B cell (primary cell): ENCODE data around the gene ZNF175. TPM values are rescaled to one million over a fixed set of nuclear protein-coding genes. Genes with fewer than 3 reads are reported as not detected.
A peak's percentile ranks its signal among the peaks of the same experiment; 100 is the strongest.

Experiments used
- ATAC-seq: fragments of 200-7000 bp; cut with Tn5 transposase; one replicate; pipeline ENCODE4 v1.10.0; 2021; ENCODE audit warnings: low read depth, mild to moderate bottlenecking, moderate number of reproducible peaks, moderate library complexity
- CTCF ChIA-PET: fragments of 350-600 bp; sonication (Branson Sonifier 250); formaldehyde crosslinking; loops from one replicate; lab custom pipeline; 2021; ENCODE audit warnings: antibody characterized with exemption, inconsistent platforms; lab: Charles Lee
- POLR2A ChIA-PET: fragments of 350-600 bp; sonication (Branson Sonifier 250); formaldehyde crosslinking; loops from one replicate; lab custom pipeline; 2021; ENCODE audit warnings: antibody characterized with exemption; lab: Charles Lee
- DNase-seq: peaks from one replicate; pipeline ENCODE4 v3.0.0; 2013
- H2AFZ ChIP-seq: 2 replicates; pipeline ENCODE4 v1.6.1; 2012; ENCODE audit warnings: mild to moderate bottlenecking, low read depth, low read length; ENCODE audit not compliant: insufficient read depth, poor library complexity, severe bottlenecking
- H3K27ac ChIP-seq, 2 donors: 1 replicate in 1 of 2; 2 replicates in 1 of 2; pipeline ENCODE4 v1.5.1; 2012 to 2013; ENCODE audit warnings: low read length in 2 of 2, mild to moderate bottlenecking in 2 of 2, moderate library complexity in 1 of 2
- H3K27me3 ChIP-seq, 4 experiments: fragments of 200-600 bp in 1 of 4; sonication (generic) in 1 of 4; replicated peaks in 1 of 4; 1 replicate in 2 of 4; 2 replicates in 2 of 4; pipeline versions ENCODE4 v1.6.1 to v1.7.0; 2013 to 2016; ENCODE audit warnings: low read length in 3 of 4, mild to moderate bottlenecking in 2 of 4, mixed read lengths in 1 of 4, moderate library complexity in 1 of 4; ENCODE audit not compliant: insufficient read depth in 4 of 4, control insufficient read depth in 3 of 4; ENCODE audit errors: control extremely low read depth in 1 of 4
- H3K36me3 ChIP-seq, 2 experiments: replicated peaks in 1 of 2; 1 replicate in 1 of 2; 2 replicates in 1 of 2; pipeline versions ENCODE4 v1.6.1 to v1.7.1; 2013; ENCODE audit warnings: low read length in 1 of 2; ENCODE audit not compliant: insufficient read depth in 2 of 2, control insufficient read depth in 1 of 2; ENCODE audit errors: control extremely low read depth in 1 of 2, extremely low read depth in 1 of 2
- H3K4me1 ChIP-seq, 2 donors: fragments of 200-600 bp in 1 of 2; sonication (generic) in 1 of 2; 1 replicate in 1 of 2; 2 replicates in 1 of 2; pipeline versions ENCODE4 v1.5.1 to v1.6.1; 2013 to 2017; ENCODE audit warnings: low read length in 2 of 2; ENCODE audit not compliant: control insufficient read depth in 2 of 2, insufficient read depth in 2 of 2
- H3K4me2 ChIP-seq: replicated peaks from 2 replicates; pipeline ENCODE3; 2012; ENCODE audit warnings: mild to moderate bottlenecking, low read depth, low read length; ENCODE audit not compliant: poor library complexity, severe bottlenecking
- H3K4me3 ChIP-seq, 5 experiments: fragments of 200-600 bp in 1 of 5; sonication (generic) in 1 of 5; 1 replicate in 3 of 5; 2 replicates in 2 of 5; pipeline versions ENCODE4 v1.5.1 to v1.7.0; 2011 to 2016; ENCODE audit warnings: low read length in 4 of 5, mild to moderate bottlenecking in 4 of 5, low read depth in 2 of 5, control low read depth in 1 of 5, moderate library complexity in 1 of 5; ENCODE audit not compliant: insufficient read depth in 1 of 5; ENCODE audit errors: control extremely low read depth in 1 of 5, extremely low read depth in 1 of 5
- H3K79me2 ChIP-seq: fragments of 200-600 bp; sonication (generic); one replicate; pipeline ENCODE4 v1.6.0; 2016; ENCODE audit warnings: low read length; ENCODE audit not compliant: control insufficient read depth, insufficient read depth
- H3K9ac ChIP-seq: fragments of 200-600 bp; sonication (generic); 2 replicates; pipeline ENCODE4 v1.6.1; 2017; ENCODE audit warnings: mild to moderate bottlenecking, low read length, moderate library complexity
- H3K9me3 ChIP-seq, 3 donors: one replicate each; pipeline versions ENCODE4 v1.6.1 to v1.7.1; 2013; ENCODE audit warnings: low read length in 2 of 3; ENCODE audit not compliant: control insufficient read depth in 2 of 3, insufficient read depth in 1 of 3; ENCODE audit errors: control extremely low read depth in 1 of 3
- H4K20me1 ChIP-seq: 2 replicates; pipeline ENCODE4 v1.6.0; 2012; ENCODE audit warnings: mild to moderate bottlenecking, low read length; ENCODE audit not compliant: insufficient read depth, control insufficient read depth, poor library complexity, severe bottlenecking
- H3K27ac Mint-ChIP-seq: one replicate; pipeline ENCODE4 v1.8.0; 2021; ENCODE audit warnings: mixed read lengths
- H3K27me3 Mint-ChIP-seq: one replicate; pipeline ENCODE4 v1.8.0; 2021; ENCODE audit warnings: mixed read lengths
- H3K4me1 Mint-ChIP-seq: one replicate; pipeline ENCODE4 v1.8.0; 2021; ENCODE audit warnings: mixed read lengths
- H3K4me3 Mint-ChIP-seq: one replicate; pipeline ENCODE4 v1.8.0; 2021; ENCODE audit warnings: mixed read lengths
- H3K9me3 Mint-ChIP-seq: one replicate; pipeline ENCODE4 v1.8.0; 2022; ENCODE audit warnings: mixed read lengths; ENCODE audit not compliant: insufficient read depth
- CTCF ChIP-seq: fragments of 200-600 bp; IDR thresholded peaks from one replicate; pipeline ENCODE4 v1.8.0; 2022; ENCODE audit warnings: antibody characterized with exemption, mild to moderate bottlenecking
- EZH2 ChIP-seq: IDR thresholded peaks from 2 replicates; pipeline ENCODE4 v1.6.1; 2012; ENCODE audit warnings: borderline replicate concordance, low read depth, mild to moderate bottlenecking, moderate library complexity, low read length; ENCODE audit not compliant: insufficient read depth, poor library complexity, severe bottlenecking
- WGBS: methylation state at CpG from one replicate; pipeline ENCODE4 v1.1.5; 2013; ENCODE audit warnings: missing lambda C conversion rate; ENCODE audit not compliant: insufficient coverage; 5-methylcytosine and 5-hydroxymethylcytosine counted together
- intact Hi-C: fragments of 100-400 bp; cut with micrococcal nuclease; formaldehyde crosslinking; loops from one replicate; pipeline ENCODE4 v1.10.0; 2022
- polyA plus RNA-seq: library from polyadenylated mRNA; depleted of rRNA; stranded (reverse); fragments of >200 nt; gene quantifications from 2 replicates; pipeline ENCODE4 v1.2.3, GENCODE V29; 2012
- total RNA-seq, 2 donors: library from RNA; stranded (reverse); fragments of 120-200 nt in 1 of 2; gene quantifications; 1 replicate in 1 of 2; 2 replicates in 1 of 2; pipeline versions ENCODE4 v1.2.3 to v1.2.4, GENCODE V29; 2013 to 2022

The ZNF175 gene
- total and polyA plus RNA-seq, 2 donors (not counting 1 experiment from before 2014, with no cell fraction given) = 4.6 to 31.3 TPM

- no peaks in the 10 kb centered on the region for H3K27me3 Mint-ChIP-seq
- Histone ChIP-seq H3K4me3 (peak overlapping the region in 3 of 5 experiments; percentile 7 to 47 (median 26)), H3K27ac (peak overlapping the region; percentile 64 to 77), H3K9me3 (peaks cover 0 to 4% (median 0%) of the 10 kb centered on the region in 3 donors), H3K9ac (peak overlapping the region; percentile 76), H3K4me1 (peaks cover 55 to 84% of the 10 kb centered on the region in 2 donors), H3K79me2 (peaks cover 31% of the 10 kb centered on the region), H2AFZ (peak overlapping the region; percentile 36), H3K4me2 (peak overlapping the region; percentile 79), H3K27me3 (no peaks in the 10 kb centered on the region), H3K36me3 (no peaks in the 10 kb centered on the region), H4K20me1 (no peaks in the 10 kb centered on the region)
- TF ChIP-seq CTCF (no peak), EZH2 (no peak)
- ATAC-seq (no peak), DNase-seq (no peak)
- ChIA-PET POLR2A (interaction anchor here (0.6 kb wide), 1 partner anchor 19 kb away, joined by 7 read pairs; no protein-coding TSS in a partner anchor), CTCF (interaction anchor here (0.6 to 8.0 kb wide), 13 partner anchors 8 to 150 kb away, joined by 3 to 41 read pairs (median 5); partner anchors contain the start of genes SIGLEC6 and ZNF175)
- H3K4me1 Mint-ChIP-seq = peaks cover 87% of the 10 kb centered on the region
- peak overlapping the region; percentile 97 for H3K27ac Mint-ChIP-seq
- 36% methylated on average over 3 of the region's 7 CpGs for WGBS
- intact Hi-C loops = no loop called here
- H3K9me3 Mint-ChIP-seq = no peaks in the 10 kb centered on the region
- peak overlapping the region; percentile 83 for H3K4me3 Mint-ChIP-seq
Observed at GRCh38 chr19:51547397-51548212, 23.5 kb upstream of the ZNF175 start.
